ENCODE results near the gene PTPN20. TPM values are rescaled to one million over a fixed set of nuclear protein-coding genes. Genes with fewer than 3 reads are reported as not detected.

The PTPN20 gene
- total RNA-seq, 1 donor from 2014 or later, result 0.97 TPM

- no peak for DNase-seq (ENCODE audit: low spot score)
- TF ChIP-seq CTCF (IDR thresholded peaks at IDR 0.05; ENCODE audit: unreplicated experiment), result no peak
- Mint-ChIP-seq H3K4me3 (ENCODE audit: unreplicated experiment) (no peak overlapping the region), H3K27me3 (ENCODE audit: unreplicated experiment) (peaks cover 2% of the 10 kb centered on the region), H3K36me3 (ENCODE audit: low read depth, unreplicated experiment) (peaks cover 3% of the 10 kb centered on the region), H3K27ac (ENCODE audit: unreplicated experiment) (no peak overlapping the region), H3K4me1 (ENCODE audit: unreplicated experiment) (peaks cover 3% of the 10 kb centered on the region), H3K9me3 (ENCODE audit: unreplicated experiment) (no peaks in the 10 kb centered on the region)
Measured at GRCh38 chr10:47019155-47020145, 108.2 kb downstream of the PTPN20 start.

GRCh38 chr10:47020471-47020870, 109.2 kb downstream of the PTPN20 start:
- peaks cover 2% of the 10 kb centered on the region for H3K27me3 Mint-ChIP-seq (ENCODE audit: unreplicated experiment)

GRCh38 chr10:47021850-47022249, 110.6 kb downstream of the PTPN20 start:
- Mint-ChIP-seq H3K4me3 (ENCODE audit: unreplicated experiment) (no peak overlapping the region), H3K4me1 (ENCODE audit: unreplicated experiment) (peaks cover 3% of the 10 kb centered on the region), H3K27me3 (ENCODE audit: unreplicated experiment) (peaks cover 8% of the 10 kb centered on the region), H3K36me3 (ENCODE audit: low read depth, unreplicated experiment) (peaks cover 3% of the 10 kb centered on the region), H3K9me3 (ENCODE audit: unreplicated experiment) (no peaks in the 10 kb centered on the region), H3K27ac (ENCODE audit: unreplicated experiment) (no peak overlapping the region)
- peak; percentile 39 for TF ChIP-seq CTCF (IDR thresholded peaks at IDR 0.05; ENCODE audit: unreplicated experiment)
- DNase-seq (ENCODE audit: low spot score), result peak; percentile 3

More at GRCh38 chr10:47020471-47020870, 109.2 kb downstream of the PTPN20 start:
- peaks cover 3% of the 10 kb centered on the region for H3K36me3 Mint-ChIP-seq (ENCODE audit: low read depth, unreplicated experiment)
- no peaks in the 10 kb centered on the region for H3K9me3 Mint-ChIP-seq (ENCODE audit: unreplicated experiment)
- no peak overlapping the region for H3K4me3 Mint-ChIP-seq (ENCODE audit: unreplicated experiment)
- TF ChIP-seq CTCF (IDR thresholded peaks at IDR 0.05; ENCODE audit: unreplicated experiment), result no peak
- DNase-seq (ENCODE audit: low spot score), result no peak
- H3K27ac Mint-ChIP-seq (ENCODE audit: unreplicated experiment), result no peak overlapping the region
- H3K4me1 Mint-ChIP-seq (ENCODE audit: unreplicated experiment), result peaks cover 3% of the 10 kb centered on the region

DNA sequence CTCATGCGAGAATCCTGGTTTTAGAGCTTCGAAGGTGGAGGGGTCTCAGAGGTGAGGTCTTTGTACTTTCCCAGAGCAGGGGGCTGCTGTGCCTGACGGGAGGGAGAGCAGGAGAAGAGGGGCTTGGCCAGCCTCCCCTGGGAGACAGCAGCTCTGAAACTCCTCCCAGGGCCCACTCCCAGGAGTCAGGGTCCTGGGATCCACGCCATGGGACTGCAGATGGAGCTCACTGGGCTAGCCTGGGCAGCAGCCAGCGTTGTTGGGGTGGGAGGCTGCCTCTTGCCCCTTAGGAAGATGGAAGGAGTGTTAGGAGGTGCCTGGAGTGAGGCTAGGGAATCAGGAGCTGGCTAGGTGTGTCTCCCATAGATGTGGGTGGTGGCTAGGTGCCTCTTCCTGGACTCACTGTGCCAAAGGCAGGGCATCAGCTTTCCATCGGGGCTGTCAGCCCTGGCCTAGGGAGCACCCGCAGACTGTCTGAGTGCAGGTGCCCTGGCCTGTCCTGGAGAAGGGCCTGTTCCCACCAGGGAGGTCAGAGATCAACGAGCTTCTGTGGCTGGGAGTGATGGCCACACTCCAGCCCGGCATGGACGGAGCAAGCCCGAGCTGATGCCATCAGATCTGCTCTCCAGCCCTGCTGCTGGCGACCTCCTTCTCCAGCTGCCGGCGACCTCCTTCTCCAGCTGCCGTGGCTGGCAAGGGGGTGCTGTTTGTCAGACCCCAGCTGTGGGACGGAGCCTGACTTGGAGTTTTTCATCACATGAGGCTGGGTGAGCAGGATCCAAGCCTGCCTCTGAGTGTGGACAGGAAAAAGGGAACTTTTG, 111.3 kb downstream of the PTPN20 start:
- Mint-ChIP-seq H3K4me3 (ENCODE audit: unreplicated experiment) (no peak overlapping the region), H3K27me3 (ENCODE audit: unreplicated experiment) (peaks cover 8% of the 10 kb centered on the region), H3K4me1 (ENCODE audit: unreplicated experiment) (peaks cover 3% of the 10 kb centered on the region), H3K36me3 (ENCODE audit: low read depth, unreplicated experiment) (peaks cover 3% of the 10 kb centered on the region), H3K27ac (ENCODE audit: unreplicated experiment) (no peak overlapping the region), H3K9me3 (ENCODE audit: unreplicated experiment) (no peaks in the 10 kb centered on the region)
- no peak for TF ChIP-seq CTCF (IDR thresholded peaks at IDR 0.05; ENCODE audit: unreplicated experiment)
- DNase-seq (ENCODE audit: low spot score), result peak; percentile 2
